SK-N-SH treated with all-trans-retinoic acid at 6 μM for 48 hours (cell line): ENCODE data around the gene HOOK2.

Experiments used
- OSR1 ChIP-seq: fragments of 250-450 bp; sonication (Bioruptor Pico); IDR thresholded peaks from 2 replicates; pipeline ENCODE4 v1.8.0; 2022; ENCODE audit warnings: moderate library complexity, mild to moderate bottlenecking, inconsistent platforms
- ZFP30 ChIP-seq: fragments of 450-650 bp; formaldehyde crosslinking; IDR thresholded peaks from 2 replicates; pipeline ENCODE4 v1.5.0; 2022; ENCODE audit warnings: mild to moderate bottlenecking, moderate library complexity
- ZNF70 ChIP-seq: fragments of 450-650 bp; formaldehyde crosslinking; IDR thresholded peaks from 2 replicates; pipeline ENCODE4 v1.5.0; 2020; ENCODE audit warnings: mild to moderate bottlenecking, moderate library complexity
- TF ChIP-seq, protein P1 (sequence below): fragments of 250-450 bp; sonication (Bioruptor Pico); IDR thresholded peaks from 2 replicates; pipeline ENCODE4 v1.8.0; 2020; ENCODE audit warnings: mild to moderate bottlenecking, moderate library complexity, borderline replicate concordance

DNA sequence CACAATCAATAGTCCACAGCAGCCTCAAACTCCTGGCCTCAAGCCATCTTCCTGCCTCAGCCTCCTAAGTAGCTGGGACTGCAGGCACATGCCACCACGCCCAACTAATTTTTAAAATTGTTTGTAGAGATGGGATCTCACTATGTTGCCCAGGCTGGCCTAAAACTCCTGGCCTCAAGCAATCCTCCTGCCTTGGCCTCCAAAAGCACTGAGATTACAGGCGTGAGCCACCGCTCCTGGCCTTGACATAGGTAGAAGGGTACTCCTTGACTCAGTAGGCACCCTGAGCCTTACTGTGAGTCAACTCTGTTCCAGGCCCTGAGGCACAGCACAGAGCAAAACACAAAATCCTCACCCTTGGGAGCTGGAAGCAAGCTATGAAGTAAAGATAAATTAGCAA, 59.4 kb downstream of the HOOK2 start:
- TF ChIP-seq ZNF70 (CRISPR knock-in tag) (no peak), ZFP30 (CRISPR knock-in tag) (no peak), OSR1 (CRISPR knock-in tag) (no peak)
- TF ChIP-seq, protein P1, sequence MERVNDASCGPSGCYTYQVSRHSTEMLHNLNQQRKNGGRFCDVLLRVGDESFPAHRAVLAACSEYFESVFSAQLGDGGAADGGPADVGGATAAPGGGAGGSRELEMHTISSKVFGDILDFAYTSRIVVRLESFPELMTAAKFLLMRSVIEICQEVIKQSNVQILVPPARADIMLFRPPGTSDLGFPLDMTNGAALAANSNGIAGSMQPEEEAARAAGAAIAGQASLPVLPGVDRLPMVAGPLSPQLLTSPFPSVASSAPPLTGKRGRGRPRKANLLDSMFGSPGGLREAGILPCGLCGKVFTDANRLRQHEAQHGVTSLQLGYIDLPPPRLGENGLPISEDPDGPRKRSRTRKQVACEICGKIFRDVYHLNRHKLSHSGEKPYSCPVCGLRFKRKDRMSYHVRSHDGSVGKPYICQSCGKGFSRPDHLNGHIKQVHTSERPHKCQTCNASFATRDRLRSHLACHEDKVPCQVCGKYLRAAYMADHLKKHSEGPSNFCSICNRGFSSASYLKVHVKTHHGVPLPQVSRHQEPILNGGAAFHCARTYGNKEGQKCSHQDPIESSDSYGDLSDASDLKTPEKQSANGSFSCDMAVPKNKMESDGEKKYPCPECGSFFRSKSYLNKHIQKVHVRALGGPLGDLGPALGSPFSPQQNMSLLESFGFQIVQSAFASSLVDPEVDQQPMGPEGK (CRISPR knock-in tag) = no peak
